HEK293T (cell line): ENCODE results near the gene SMIM24.
"Not testable (repeated sequence)": the region's sequence is repeated elsewhere in the genome, so short reads cannot be mapped to it uniquely, and the experiment has no call there.

Experiments used
- CTCF ChIA-PET: fragments of 350-600 bp; formaldehyde crosslinking; extraction: SDS; loops from one replicate; lab custom pipeline; 2021; ENCODE audit warnings: antibody characterized with exemption, inconsistent platforms; lab: Yijun Ruan, JAX
- POLR2A ChIA-PET: fragments of 350-600 bp; formaldehyde crosslinking; extraction: SDS; loops from one replicate; lab custom pipeline; 2020; ENCODE audit warnings: antibody characterized with exemption, inconsistent platforms; lab: Yijun Ruan, JAX
- DNase-seq: peaks from one replicate; pipeline ENCODE4 v3.0.0; 2012; ENCODE audit warnings: mixed read lengths; ENCODE audit errors: extremely low spot score
- ARNT ChIP-seq: fragments of 450-650 bp; IDR thresholded peaks from 2 replicates; pipeline ENCODE4 v1.6.1; 2017; ENCODE audit warnings: mild to moderate bottlenecking
- BHLHE40 ChIP-seq: fragments of 450-650 bp; IDR thresholded peaks from 2 replicates; pipeline ENCODE4 v1.6.1; 2016; ENCODE audit warnings: mild to moderate bottlenecking, moderate library complexity, borderline replicate concordance
- CTBP1 ChIP-seq: fragments of 450-650 bp; IDR thresholded peaks from 2 replicates; pipeline ENCODE4 v1.6.1; 2016; ENCODE audit warnings: borderline replicate concordance
- ELF4 ChIP-seq: fragments of 450-650 bp; IDR thresholded peaks from 2 replicates; pipeline ENCODE4 v1.6.1; 2017; ENCODE audit warnings: antibody characterized with exemption
- FOXA1 ChIP-seq: fragments of 450-650 bp; IDR thresholded peaks from 2 replicates; pipeline ENCODE4 v1.6.1; 2016; ENCODE audit warnings: mild to moderate bottlenecking
- FOXK2 ChIP-seq: fragments of 450-650 bp; IDR thresholded peaks from 2 replicates; pipeline ENCODE4 v1.6.1; 2016; ENCODE audit warnings: mild to moderate bottlenecking
- FOXM1 ChIP-seq: fragments of 450-650 bp; IDR thresholded peaks from 2 replicates; pipeline ENCODE4 v1.6.1; 2017; ENCODE audit warnings: mild to moderate bottlenecking, borderline replicate concordance
- HDGF ChIP-seq: fragments of 450-650 bp; IDR thresholded peaks from 2 replicates; pipeline ENCODE4 v1.6.1; 2017; ENCODE audit warnings: antibody characterized with exemption, borderline replicate concordance
- L3MBTL2 ChIP-seq: fragments of 450-650 bp; conservative IDR thresholded peaks from 2 replicates; pipeline ENCODE4 v1.6.1; 2016; ENCODE audit warnings: mild to moderate bottlenecking
- LEF1 ChIP-seq: fragments of 450-650 bp; IDR thresholded peaks from 2 replicates; pipeline ENCODE4 v1.6.1; 2017; ENCODE audit warnings: mild to moderate bottlenecking, borderline replicate concordance
- NFRKB ChIP-seq: fragments of 450-650 bp; IDR thresholded peaks from 2 replicates; pipeline ENCODE4 v1.6.1; 2016; ENCODE audit warnings: mild to moderate bottlenecking, moderate library complexity
- PKNOX1 ChIP-seq: fragments of 450-650 bp; IDR thresholded peaks from 2 replicates; pipeline ENCODE4 v1.6.1; 2016
- SP1 ChIP-seq: fragments of 450-650 bp; IDR thresholded peaks from 2 replicates; pipeline ENCODE4 v1.6.1; 2017
- SUZ12 ChIP-seq: fragments of 450-650 bp; IDR thresholded peaks from 2 replicates; pipeline ENCODE4 v1.6.1; 2016; ENCODE audit warnings: mild to moderate bottlenecking
- TARDBP ChIP-seq: fragments of 450-650 bp; IDR thresholded peaks from 2 replicates; pipeline ENCODE4 v1.6.1; 2016
- ZNF384 ChIP-seq: fragments of 450-650 bp; IDR thresholded peaks from 2 replicates; pipeline ENCODE4 v1.6.1; 2016

The SMIM24 gene

GRCh38 chr19:3452171-3452941, 28.0 kb downstream of the SMIM24 start:
- no peak for DNase-seq
- CTCF ChIA-PET = no interaction called here
- POLR2A ChIA-PET = no interaction called here
- TF ChIP-seq TARDBP (no peak), CTBP1 (no peak), ARNT (no peak), ELF4 (no peak), L3MBTL2 (no peak), PKNOX1 (no peak), FOXM1 (no peak), LEF1 (no peak), FOXA1 (no peak), NFRKB (no peak), ZNF384 (no peak), SP1 (no peak)

GRCh38 chr19:3451451-3451866, 28.9 kb downstream of the SMIM24 start:
- POLR2A ChIA-PET = no interaction called here
- no peak for TF ChIP-seq TARDBP
- no peak for TF ChIP-seq L3MBTL2
- no peak for TF ChIP-seq ZNF384
- TF ChIP-seq SP1 = no peak
- TF ChIP-seq CTBP1 = no peak
- no peak for TF ChIP-seq FOXK2
- TF ChIP-seq BHLHE40 = no peak
- TF ChIP-seq FOXA1 = no peak
- no peak for TF ChIP-seq SUZ12
- no peak for TF ChIP-seq FOXM1
- no peak for TF ChIP-seq NFRKB
- TF ChIP-seq LEF1 = no peak
- no peak for TF ChIP-seq HDGF
- TF ChIP-seq ARNT = no peak
- no peak for TF ChIP-seq PKNOX1
- no peak for TF ChIP-seq ELF4
- DNase-seq = no peak
- CTCF ChIA-PET = no interaction called here

GRCh38 chr19:3450796-3451411, 29.4 kb downstream of the SMIM24 start:
- TF ChIP-seq ELF4 (no peak), L3MBTL2 (no peak), FOXK2 (no peak)
- ChIA-PET CTCF (no interaction called here), POLR2A (interaction anchor here (0.6 kb wide), 1 partner anchor 14 kb away, joined by 3 read pairs; no protein-coding TSS in a partner anchor)
- DNase-seq = no peak

GRCh38 chr19:3448616-3449334, 31.6 kb downstream of the SMIM24 start:
- no peak for TF ChIP-seq SP1
- TF ChIP-seq ZNF384 = no peak
- POLR2A ChIA-PET = no interaction called here
- no peak for DNase-seq
- CTCF ChIA-PET = no interaction called here

- DNase-seq, CTCF ChIA-PET, POLR2A ChIA-PET: not testable (repeated sequence)
These were observed 33.7 kb downstream of the SMIM24 start for GRCh38 chr19:3446657-3447056.

- ChIA-PET CTCF (no interaction called here), POLR2A (no interaction called here)
- DNase-seq = no peak
- TF ChIP-seq CTBP1 (no peak), ARNT (no peak), SUZ12 (no peak), LEF1 (no peak), FOXK2 (no peak), PKNOX1 (no peak), HDGF (no peak), FOXM1 (no peak), NFRKB (no peak), ZNF384 (no peak), L3MBTL2 (no peak), BHLHE40 (no peak), SP1 (no peak), FOXA1 (no peak), TARDBP (no peak), ELF4 (no peak)
These were observed 35.6 kb downstream of the SMIM24 start for GRCh38 chr19:3444695-3445234.
